Upper lobe of left lung (tissue), 6 donors: ENCODE data around the gene C12orf56. TPM values are rescaled to one million over a fixed set of nuclear protein-coding genes. Genes with fewer than 3 reads are reported as not detected.
"Not testable (repeated sequence)": the region's sequence is repeated elsewhere in the genome, so short reads cannot be mapped to it uniquely, and the experiment has no call there.

Source experiments
- ATAC-seq, 2 donors: fragments of 200-7000 bp; cut with Tn5 transposase; one replicate each; pipeline ENCODE4 v1.9.1; 2022; ENCODE audit warnings: mild to moderate bottlenecking in 2 of 2, moderate library complexity in 2 of 2; ENCODE audit not compliant: low FRiP score in 2 of 2
- DNase-seq, 2 donors: peaks; one replicate each; pipeline ENCODE4 v3.0.0-alpha.2; 2019 to 2020
- H3K27ac ChIP-seq, 4 donors: fragments of 200-600 bp; sonication (generic); one replicate each; pipeline ENCODE4 v1.5.1; 2016 to 2019
- H3K27me3 ChIP-seq, 4 donors: fragments of 200-600 bp; sonication (generic); one replicate each; pipeline ENCODE4 v1.5.1; 2017 to 2019
- H3K36me3 ChIP-seq, 4 donors: fragments of 200-600 bp; sonication (generic); one replicate each; pipeline ENCODE4 v1.5.1; 2016 to 2019
- H3K4me1 ChIP-seq, 4 donors: fragments of 200-600 bp; sonication (generic); one replicate each; pipeline ENCODE4 v1.5.1; 2018 to 2019
- H3K4me3 ChIP-seq, 4 donors: fragments of 200-600 bp; sonication (generic); one replicate each; pipeline ENCODE4 v1.5.1; 2017 to 2019; ENCODE audit warnings: mild to moderate bottlenecking in 2 of 4, moderate library complexity in 1 of 4
- H3K9me3 ChIP-seq, 4 donors: fragments of 200-600 bp; sonication (generic); one replicate each; pipeline ENCODE4 v1.5.1; 2018 to 2019
- CTCF ChIP-seq, 6 experiments: fragments of 450-650 bp in 4 of 6; fragments of 200-600 bp in 2 of 6; sonication (generic) in 2 of 6; IDR thresholded peaks; one replicate each; pipeline ENCODE4 v1.5.1; 2016 to 2019; ENCODE audit warnings: antibody characterized with exemption in 6 of 6
- EP300 ChIP-seq, 4 donors: sonication (generic); formaldehyde crosslinking; IDR thresholded peaks; one replicate each; pipeline ENCODE4 v1.5.1; 2017; ENCODE audit warnings: antibody characterized with exemption in 4 of 4, control low read depth in 2 of 4
- POLR2A ChIP-seq, 4 donors: fragments of 450-650 bp; IDR thresholded peaks; one replicate each; pipeline ENCODE4 v1.5.1; 2016 to 2017; ENCODE audit warnings: antibody characterized with exemption in 4 of 4, mild to moderate bottlenecking in 2 of 4
- POLR2AphosphoS5 ChIP-seq, 2 donors: sonication (generic); formaldehyde crosslinking; IDR thresholded peaks; one replicate each; pipeline ENCODE4 v1.5.1; 2017; ENCODE audit warnings: antibody characterized with exemption in 2 of 2
- WGBS, 2 donors: methylation state at CpG; one replicate each; pipeline ENCODE4 v1.1.5; 2017 to 2018; 5-methylcytosine and 5-hydroxymethylcytosine counted together
- total RNA-seq, 6 donors: library from RNA; depleted of rRNA in 4 of 6; stranded (reverse); fragments of >200 nt in 4 of 6; gene quantifications; one replicate each; pipeline versions ENCODE4 v1.1.0 to v1.2.1, GENCODE V29; 2016 to 2021
- donor health status: DM: no; HTN: no; CAD: no; lungs with moderate emphysema.
- donor health status: DM: no; HTN: yes; CAD: no; lungs with severe emphysema.

C12orf56 gene
- total RNA-seq, 6 donors from 2014 or later = not detected

GRCh38 chr12:64347630-64348029 lies 42.9 kb downstream of the C12orf56 start:
- Histone ChIP-seq H3K27ac (no peak overlapping the region), H3K9me3 (peaks cover 0 to 7% (median 4%) of the 10 kb centered on the region in 4 donors), H3K4me1 (no peaks in the 10 kb centered on the region), H3K27me3 (no peaks in the 10 kb centered on the region), H3K36me3 (no peaks in the 10 kb centered on the region), H3K4me3 (no peak overlapping the region)
- DNase-seq (no peak), ATAC-seq (no peak)
- 75 to 93% methylated on average over 2 of the region's 2 CpGs for WGBS, 2 donors
- TF ChIP-seq POLR2A (IDR thresholded peaks at IDR 0.05) = no peak
- TF ChIP-seq POLR2AphosphoS5 (IDR thresholded peaks at IDR 0.05) = no peak
- TF ChIP-seq EP300 (IDR thresholded peaks at IDR 0.05) = no peak
- no peak for TF ChIP-seq CTCF (IDR thresholded peaks at IDR 0.05)

GRCh38 chr12:64344631-64345030 lies 45.9 kb downstream of the C12orf56 start:
- not testable (repeated sequence) for H3K4me1 ChIP-seq, ATAC-seq, H3K4me3 ChIP-seq, H3K27me3 ChIP-seq, H3K9me3 ChIP-seq, DNase-seq, H3K36me3 ChIP-seq, H3K27ac ChIP-seq
- WGBS, 2 donors = 91 to 93% methylated on average over 4 of the region's 4 CpGs

GRCh38 chr12:64340546-64340945 lies 50.0 kb downstream of the C12orf56 start:
- DNase-seq, H3K4me1 ChIP-seq, H3K27ac ChIP-seq, H3K27me3 ChIP-seq, H3K36me3 ChIP-seq, ATAC-seq, H3K9me3 ChIP-seq, H3K4me3 ChIP-seq: not testable (repeated sequence)
- 71 to 78% methylated on average over 2 of the region's 2 CpGs for WGBS, 2 donors

- WGBS, 2 donors = 86 to 93% methylated on average over 4 of the region's 4 CpGs
- Histone ChIP-seq H3K27ac (no peak overlapping the region), H3K4me3 (no peak overlapping the region), H3K4me1 (no peaks in the 10 kb centered on the region), H3K27me3 (no peaks in the 10 kb centered on the region), H3K36me3 (no peaks in the 10 kb centered on the region), H3K9me3 (no peaks in the 10 kb centered on the region)
- no peak for ATAC-seq
- no peak for DNase-seq
- TF ChIP-seq POLR2AphosphoS5 (IDR thresholded peaks at IDR 0.05) (no peak), CTCF (IDR thresholded peaks at IDR 0.05) (no peak)
These were observed 54.6 kb downstream of the C12orf56 start for GRCh38 chr12:64335886-64336466.

- Histone ChIP-seq H3K9me3 (no peaks in the 10 kb centered on the region), H3K4me3 (no peak overlapping the region), H3K27me3 (no peaks in the 10 kb centered on the region), H3K36me3 (no peaks in the 10 kb centered on the region), H3K4me1 (no peaks in the 10 kb centered on the region), H3K27ac (no peak overlapping the region)
- TF ChIP-seq POLR2AphosphoS5 (IDR thresholded peaks at IDR 0.05) = no peak
- TF ChIP-seq EP300 (IDR thresholded peaks at IDR 0.05) = no peak
- no peak for TF ChIP-seq CTCF (IDR thresholded peaks at IDR 0.05)
- no peak for TF ChIP-seq POLR2A (IDR thresholded peaks at IDR 0.05)
- DNase-seq (no peak), ATAC-seq (no peak)
- WGBS, 2 donors = 62 to 80% methylated on average over 2 of the region's 2 CpGs
These were observed 57.6 kb downstream of the C12orf56 start for GRCh38 chr12:64332938-64333337.

GRCh38 chr12:64332296-64332695 lies 58.3 kb downstream of the C12orf56 start:
- 84 to 86% methylated on average over 5 of the region's 5 CpGs for WGBS, 2 donors
- Histone ChIP-seq H3K9me3 (no peaks in the 10 kb centered on the region), H3K27ac (no peak overlapping the region), H3K27me3 (no peaks in the 10 kb centered on the region), H3K4me1 (no peaks in the 10 kb centered on the region), H3K36me3 (no peaks in the 10 kb centered on the region), H3K4me3 (no peak overlapping the region)
- TF ChIP-seq POLR2A (IDR thresholded peaks at IDR 0.05) = no peak
- no peak for DNase-seq
- no peak for ATAC-seq

GRCh38 chr12:64329031-64329710 lies 61.4 kb downstream of the C12orf56 start:
- 87 to 95% methylated on average over 8 to 9 of the region's 9 CpGs for WGBS, 2 donors
- not testable (repeated sequence) for H3K4me3 ChIP-seq, ATAC-seq

More at GRCh38 chr12:64329031-64329710, 61.4 kb downstream of the C12orf56 start:
- H3K9me3 ChIP-seq, H3K27ac ChIP-seq, H3K27me3 ChIP-seq, H3K36me3 ChIP-seq, H3K4me1 ChIP-seq, DNase-seq: not testable (repeated sequence)
